Epidermal melanocyte (primary cell): ENCODE measurements around the gene ASRGL1.
"Not testable (repeated sequence)": the region's sequence is repeated elsewhere in the genome, so short reads cannot be mapped to it uniquely, and the experiment has no call there.

Source experiments
- DNase-seq: peaks from one replicate; pipeline ENCODE4 v3.0.0; 2011; ENCODE audit warnings: low spot score; ENCODE audit not compliant: insufficient read length

The ASRGL1 gene

DNA sequence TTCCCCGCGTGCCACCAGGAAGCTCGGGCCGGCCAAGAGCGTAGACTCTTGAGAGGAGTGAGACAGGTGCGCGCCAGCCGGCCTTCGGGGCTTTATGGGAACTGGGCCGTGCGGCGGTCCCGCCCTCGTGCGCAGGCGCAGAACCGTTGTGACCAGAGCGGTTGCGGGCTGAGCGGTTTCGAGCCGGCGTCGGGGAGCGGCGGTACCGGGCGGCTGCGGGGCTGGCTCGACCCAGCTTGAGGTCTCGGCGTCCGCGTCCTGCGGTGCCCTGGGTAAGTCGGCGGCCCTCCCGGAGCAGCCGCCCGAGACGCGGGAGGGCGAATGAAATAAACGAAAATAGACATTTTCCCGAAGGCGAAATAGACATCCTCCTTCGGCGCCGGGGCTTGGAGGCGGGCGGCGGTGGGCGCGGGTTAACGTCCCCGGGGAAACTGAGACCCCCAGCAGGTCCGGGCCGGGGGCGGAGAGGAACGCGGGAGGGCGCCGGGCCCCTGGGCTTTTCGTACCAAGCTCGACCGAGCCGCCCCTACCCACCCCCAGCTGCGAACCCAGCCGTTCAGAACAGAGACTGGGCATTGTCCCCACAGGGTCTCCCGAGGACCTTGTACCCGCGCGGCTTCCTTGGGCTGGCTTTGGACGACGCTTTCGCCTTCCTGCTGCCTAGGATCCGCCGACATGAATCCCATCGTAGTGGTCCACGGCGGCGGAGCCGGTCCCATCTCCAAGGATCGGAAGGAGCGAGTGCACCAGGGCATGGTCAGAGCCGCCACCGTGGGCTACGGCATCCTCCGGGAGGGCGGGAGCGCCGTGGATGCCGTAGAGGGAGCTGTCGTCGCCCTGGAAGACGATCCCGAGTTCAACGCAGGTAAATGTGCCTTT lies at the start of gene ASRGL1:
Gene ASRGL1, plus strand, starts transcription at position 146 of the 879 bp plus-strand sequence. Its CDS starts 530 bp downstream, at position 676.
- DNase-seq = peak; percentile 36

DNA sequence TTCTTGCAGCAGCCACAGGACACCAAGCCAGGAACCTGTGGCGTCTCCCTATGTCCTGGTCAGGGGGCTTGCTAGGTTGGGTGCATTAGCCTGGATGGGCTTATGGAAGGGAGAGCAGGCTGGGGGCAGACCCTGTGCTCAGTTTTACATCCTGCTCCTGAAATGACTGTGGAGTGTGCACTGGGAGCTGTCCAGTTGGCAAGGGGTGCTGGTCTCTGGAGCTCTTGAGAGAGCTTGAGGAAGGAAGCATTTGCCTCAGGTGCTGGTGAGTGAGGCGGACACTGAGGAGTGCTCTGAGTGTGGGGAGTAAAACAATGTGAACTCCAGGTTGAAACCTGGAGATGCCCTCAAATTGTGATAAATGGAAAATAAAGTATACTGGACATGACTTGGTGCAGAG lies 41.7 kb upstream of the ASRGL1 start:
- no peak for DNase-seq

DNA sequence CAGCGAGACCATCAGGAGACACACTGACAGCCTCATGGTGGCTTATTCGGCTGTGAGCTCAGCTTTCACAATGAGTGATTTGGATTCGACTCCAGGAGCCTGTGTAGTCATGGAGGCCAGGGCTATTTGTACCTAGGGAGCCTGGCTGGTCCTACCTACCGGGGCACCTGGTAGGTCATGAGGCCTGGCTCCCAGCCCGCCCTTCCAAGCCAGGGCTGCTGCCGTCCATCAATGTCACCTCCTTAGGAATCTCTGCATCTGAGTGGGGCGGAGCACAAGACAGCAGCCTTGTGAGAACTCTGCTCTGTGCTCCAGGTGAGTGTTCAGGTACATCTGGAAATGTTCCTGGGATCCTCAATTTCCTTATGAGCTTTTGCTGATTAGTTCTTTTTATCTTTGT lies 38.3 kb upstream of the ASRGL1 start, which contains the start of gene SCGB1D4:
Gene SCGB1D4, minus strand, starts transcription at position 101 of the 400 bp plus-strand sequence. Its CDS starts 65 bp downstream, at position 36.
- no peak for DNase-seq

DNA sequence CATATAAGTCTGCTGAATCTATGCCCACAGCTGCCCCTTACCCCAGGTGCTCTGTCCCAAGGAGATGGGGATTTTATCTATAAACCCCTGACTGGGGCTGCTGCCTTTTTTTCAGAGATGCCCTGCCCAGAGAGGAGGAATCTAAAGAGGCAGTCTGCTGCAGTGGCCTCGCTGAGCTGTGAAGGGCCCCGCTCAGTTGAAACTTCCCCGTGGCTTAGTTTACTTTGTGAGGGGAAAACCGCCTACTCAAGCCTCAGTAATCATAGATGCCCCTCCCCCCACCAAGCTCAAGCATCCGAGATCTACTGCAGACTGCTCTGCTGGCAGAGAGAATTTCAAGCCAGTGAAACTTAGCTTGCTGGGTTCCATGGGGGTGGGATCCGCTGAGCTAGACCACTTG lies 31.0 kb upstream of the ASRGL1 start:
- DNase-seq = no peak

DNA sequence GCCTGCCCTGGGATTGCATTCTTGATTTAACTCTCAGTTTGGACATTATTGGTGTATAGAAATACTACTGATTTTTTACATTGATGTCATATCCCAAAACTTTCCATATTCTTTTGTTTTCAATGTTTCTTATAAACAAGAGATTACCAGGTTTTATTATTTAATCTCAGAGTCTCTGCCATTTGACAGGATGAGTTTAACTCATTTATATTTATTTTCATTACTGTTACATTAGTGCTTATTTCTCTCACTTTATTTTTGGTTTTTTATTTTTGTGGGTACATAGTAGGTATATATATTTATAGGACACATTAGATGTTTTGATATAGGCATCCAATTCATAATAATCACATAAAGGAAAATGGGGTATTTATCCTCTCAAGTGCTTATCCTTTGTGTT lies 29.3 kb upstream of the ASRGL1 start:
- DNase-seq = no peak

DNA sequence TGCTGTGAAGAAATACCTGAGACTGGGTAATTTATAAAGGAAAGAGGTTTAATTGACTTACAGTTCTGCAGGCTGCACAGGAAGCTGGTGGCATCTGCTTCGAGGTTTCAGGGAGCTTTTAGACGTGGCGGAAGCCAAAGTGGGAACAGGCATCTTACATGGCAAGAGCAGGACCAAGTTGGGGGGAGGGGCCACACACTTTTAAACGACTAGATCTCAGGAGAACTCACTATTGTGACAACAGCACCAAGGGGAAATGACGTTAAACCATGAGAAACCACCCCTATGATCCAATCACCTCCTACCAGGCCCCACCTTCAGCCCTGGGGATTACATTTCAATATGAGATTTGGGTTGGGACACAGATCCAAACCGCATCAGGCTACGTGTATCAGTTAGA lies 27.3 kb upstream of the ASRGL1 start:
- no peak for DNase-seq

DNA sequence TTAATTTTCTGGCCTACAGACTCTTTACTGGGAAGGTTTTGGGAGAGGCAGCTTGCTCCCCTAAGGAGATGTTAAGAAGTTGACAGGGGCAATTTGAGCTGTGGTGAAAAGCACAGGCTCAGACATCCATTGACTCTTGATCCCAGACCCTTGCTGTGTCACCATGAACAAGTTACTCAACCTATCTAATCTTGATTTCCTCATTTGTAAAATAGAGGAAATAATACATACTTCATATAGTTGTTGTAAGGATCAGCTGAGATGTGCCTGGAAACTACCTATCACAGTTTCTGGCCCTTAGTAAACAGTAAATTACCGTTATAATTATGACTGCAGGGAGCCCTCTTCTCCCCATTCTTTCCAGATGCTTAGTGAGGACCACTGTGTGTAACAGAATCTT lies 21.8 kb upstream of the ASRGL1 start:
- DNase-seq = no peak

DNA sequence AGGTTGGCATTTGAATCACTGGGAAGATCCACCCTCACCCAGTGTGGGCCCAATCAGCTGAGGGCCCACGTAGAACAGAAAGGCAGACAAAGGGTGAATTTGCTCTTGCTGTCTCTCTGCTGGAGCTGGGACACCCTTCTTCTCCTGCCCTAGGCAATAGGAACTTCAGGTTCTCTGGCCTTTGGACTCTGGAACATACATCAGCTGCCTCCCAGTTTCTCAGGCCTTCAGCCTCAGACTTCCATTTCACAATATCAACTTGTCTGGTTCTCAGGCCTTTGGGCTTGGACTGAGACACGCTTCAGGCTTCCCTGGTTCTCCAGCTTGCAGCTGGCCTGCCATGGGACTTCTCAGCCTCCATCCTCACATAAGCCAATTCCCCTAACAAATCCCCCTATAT lies 14.7 kb upstream of the ASRGL1 start:
- DNase-seq = no peak

DNA sequence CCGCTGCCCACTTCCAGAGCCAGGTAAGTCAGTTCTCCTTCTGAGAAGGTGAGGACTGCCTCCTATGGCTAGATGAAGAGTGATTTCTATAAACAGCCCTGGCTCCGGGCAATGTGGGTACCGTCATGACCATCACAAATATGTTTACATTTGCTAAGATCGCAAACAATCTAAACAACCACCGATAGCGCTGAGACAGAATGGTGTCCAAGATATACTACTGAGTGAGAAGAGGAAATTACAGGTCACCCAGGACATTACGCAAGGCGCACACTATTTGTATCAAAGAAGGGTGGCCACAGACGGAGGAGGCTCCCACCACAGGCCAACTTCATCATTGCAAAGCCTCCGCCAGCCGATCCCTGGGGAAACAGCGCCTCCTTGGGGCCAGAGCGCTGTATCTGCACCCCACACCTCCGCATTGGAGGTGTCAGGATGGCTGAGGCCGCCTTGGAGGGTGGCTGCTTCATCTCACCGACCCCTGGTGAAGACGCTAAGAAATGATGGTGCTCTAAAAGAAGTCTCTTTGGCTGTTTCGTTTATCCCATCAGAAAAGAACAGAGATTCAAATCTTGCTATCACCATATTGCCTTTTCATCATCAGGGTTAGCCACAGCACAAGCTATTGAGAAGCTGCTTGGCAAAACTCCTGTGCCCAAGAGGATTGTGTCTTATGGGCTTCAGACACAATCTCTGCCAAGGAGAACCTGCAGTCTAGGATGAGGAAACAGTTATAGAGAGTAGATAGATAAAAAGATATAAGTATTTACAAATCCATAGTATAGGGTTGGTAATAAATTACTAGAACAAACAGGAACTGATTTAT lies 12.3 kb upstream of the ASRGL1 start:
- DNase-seq = no peak

DNA sequence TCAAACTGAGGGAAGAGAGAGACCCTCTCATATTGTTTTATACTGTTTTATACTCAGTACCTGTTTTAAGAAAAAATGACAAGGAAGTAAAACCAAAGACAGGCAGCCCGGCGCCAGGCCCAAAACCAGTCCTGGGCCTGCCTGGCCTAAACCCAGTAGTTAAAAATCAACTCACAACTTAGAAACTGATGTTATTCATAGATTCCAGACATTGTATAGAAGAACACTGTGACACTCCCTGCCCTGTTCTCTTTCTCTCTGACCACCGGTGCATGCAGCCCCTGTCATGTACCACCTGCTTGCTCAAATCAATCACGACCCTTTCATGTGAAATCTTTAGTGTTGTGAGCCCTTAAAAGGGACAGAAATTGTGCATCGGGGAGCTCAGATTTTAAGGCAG lies 11.5 kb upstream of the ASRGL1 start:
- not testable (repeated sequence) for DNase-seq

DNA sequence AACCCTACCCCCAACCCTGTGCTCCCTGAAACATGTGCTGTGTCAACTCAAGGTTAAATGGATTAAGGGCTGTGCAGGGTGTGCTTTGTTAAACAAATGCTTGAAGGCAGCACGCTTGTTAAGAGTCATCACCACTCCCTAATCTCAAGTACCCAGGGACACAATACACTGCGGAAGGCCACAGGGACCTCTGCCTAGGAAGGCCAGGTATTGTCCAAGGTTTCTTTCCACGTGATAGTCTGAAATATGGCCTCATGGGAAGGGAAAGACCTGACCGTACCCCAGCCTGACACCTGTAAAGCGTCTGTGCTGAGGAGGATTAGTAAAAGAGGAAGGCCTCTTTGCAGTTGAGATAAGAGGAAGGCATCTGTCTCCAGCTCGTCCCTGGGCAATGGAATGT lies 10.5 kb upstream of the ASRGL1 start:
- DNase-seq = not testable (repeated sequence)

DNA sequence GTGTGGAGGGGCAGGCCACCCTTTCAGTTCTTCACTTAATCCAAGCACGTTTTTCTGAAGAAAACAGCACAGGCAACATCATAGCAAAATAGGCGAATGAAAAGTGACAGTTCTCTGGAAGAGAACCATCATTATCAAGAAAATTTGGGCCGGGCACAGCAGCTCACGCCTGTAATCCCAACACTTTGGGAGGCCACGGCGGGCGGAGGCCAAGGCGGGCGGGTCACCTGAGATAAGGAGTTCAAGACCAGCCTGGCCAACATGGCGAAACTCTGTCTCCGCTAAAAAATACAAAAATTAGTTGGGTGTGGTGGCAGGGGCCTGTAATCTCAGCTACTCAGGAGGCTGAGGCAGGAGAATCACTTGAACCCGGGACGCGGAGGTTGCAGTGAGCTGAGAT lies 9.7 kb upstream of the ASRGL1 start:
- not testable (repeated sequence) for DNase-seq

DNA sequence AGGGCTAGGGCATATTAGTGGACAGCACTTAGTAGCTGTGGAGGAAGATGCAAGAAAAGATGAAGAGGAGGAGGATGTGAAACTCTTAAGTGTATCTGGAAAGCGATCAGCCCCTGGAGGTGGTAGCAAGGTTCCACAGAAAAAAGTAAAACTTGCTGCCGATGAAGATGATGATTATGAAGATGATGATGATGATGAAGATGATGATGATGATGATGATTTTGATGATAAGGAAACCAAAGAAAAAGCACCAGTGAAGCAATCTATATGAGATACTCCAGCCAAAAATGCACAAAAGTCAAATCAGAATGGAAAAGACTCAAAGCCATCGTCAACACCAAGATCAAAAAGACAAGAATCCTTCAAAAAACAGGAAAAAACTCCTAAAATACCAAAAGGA lies 6.0 kb upstream of the ASRGL1 start:
- not testable (repeated sequence) for DNase-seq

DNA sequence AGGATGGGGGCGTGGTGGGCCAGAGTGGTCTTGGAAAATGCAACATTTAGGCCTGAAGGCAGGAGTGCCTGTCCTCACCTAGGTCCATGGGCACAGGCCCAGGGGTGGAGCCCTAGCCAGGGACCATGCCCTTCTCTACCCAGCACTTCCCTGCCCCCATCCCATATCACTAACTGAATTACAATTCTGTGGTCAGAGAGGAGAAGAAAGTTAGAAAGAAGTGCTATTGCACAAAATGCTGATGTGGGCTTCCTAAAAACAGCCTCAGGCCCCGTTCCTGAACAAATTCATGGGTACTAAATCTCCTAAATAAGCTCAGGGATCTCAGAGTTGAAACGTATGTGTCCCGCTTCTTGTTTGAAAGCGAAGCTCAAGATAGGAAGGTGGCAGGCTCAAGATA lies 3.5 kb upstream of the ASRGL1 start:
- DNase-seq = no peak

DNA sequence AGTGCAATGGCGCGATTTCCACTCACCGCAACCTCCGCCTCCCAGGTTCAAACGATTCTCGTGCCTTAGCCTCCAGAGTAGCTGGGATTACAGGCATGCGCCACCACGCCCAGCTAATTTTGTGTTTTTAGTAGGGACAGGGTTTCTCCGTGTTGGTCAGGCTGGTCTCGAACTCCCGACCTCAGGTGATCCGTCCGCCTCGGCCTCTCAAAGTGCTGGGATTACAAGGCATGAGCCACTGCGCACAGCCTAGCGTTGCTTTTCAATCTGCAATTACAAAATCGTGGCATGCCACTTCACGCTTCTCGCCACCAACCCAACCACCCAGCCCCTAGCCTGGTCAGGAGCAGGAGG lies 322 bp upstream of the ASRGL1 start:
- DNase-seq = not testable (repeated sequence)

DNA sequence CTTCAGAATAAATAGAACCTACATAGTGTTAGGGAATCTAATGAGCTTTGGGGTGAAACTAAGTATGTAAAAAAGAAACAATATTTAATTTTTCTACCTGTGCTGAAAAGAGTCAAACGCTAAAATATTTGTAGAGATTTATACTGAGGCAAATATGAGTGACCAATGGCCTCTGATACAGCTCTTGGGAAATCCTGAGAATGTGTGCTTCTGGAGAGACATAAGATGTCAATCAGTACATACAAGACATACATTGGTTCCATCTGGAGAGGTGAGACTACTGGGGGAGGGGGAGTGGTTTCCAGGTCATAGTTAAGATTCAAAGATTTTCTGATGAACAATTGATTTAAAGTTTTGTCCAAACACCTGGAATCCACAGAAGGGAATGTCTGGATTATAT lies 970 bp downstream of the ASRGL1 start:
- no peak for DNase-seq

DNA sequence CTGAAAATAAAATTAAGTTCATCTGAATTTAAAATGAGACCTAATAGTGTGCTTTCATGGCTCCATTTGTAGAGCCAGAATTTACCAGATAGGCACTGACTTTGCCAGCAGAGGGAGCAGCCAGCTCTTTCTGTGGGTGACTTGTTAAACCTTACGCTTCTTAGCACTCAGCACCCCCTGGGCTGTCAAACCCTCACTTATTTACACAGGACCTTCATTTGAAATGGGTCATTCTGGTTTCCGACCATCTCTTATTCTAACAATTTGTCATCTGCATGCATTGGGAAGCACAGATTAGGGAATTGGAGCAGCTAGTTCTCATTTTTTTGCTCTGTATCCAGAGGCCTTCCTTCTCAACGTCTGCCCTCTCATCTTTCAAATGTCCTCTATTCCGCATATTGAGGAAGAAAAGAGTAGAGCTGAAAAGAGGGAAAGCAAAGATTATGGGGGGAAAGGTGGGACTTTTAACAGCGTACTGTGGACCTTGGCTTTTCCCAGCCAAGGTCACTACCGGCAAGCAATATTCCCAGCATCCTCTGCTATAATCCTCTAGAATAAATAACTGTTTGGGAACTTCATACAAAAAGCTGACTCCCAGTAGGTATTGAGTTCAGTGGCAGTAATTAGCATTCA lies 3.1 kb downstream of the ASRGL1 start:
- no peak for DNase-seq

DNA sequence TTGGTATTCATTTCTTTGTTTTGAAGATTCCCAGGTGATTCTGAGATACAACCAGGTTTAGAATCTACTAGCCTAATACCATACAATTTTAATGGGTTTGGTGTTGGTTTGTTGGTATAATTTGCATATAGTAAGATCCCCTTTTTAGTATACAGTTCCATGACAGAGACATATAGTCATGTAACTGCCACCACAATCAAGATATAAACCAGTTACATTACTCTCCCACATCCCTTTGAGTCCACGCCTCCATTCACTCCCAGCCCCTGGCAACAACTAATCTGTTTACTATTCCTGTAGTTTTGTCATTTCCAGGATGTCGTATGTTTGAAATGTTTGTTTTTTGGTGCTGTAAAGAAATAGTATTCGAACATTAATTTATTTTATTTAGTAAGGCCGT lies 4.3 kb downstream of the ASRGL1 start:
- no peak for DNase-seq

DNA sequence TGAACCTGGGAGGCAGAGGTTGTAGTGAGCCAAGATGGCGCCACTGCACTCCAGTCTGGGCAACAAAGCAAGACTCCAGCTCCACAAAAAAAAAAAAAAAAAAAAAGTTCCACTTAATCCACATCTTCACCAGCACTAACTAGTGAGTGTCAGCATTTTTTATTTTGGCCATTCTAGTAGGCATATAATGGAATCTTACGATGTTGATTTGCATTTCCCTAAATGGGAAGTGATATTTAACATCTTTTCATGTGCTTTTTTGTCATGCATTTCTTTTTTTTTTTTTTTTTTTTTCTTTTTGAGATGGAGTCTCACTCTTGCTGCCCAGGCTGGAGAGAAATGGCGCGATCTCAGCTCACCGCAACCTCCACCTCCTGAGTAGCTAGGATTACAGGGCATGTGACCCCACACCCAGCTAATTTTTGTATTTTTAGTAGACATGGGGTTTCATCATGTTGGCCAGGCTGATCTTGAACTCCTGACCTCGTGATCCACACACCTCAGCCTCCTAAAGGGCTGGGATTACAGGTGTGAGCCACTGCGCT lies 6.5 kb downstream of the ASRGL1 start:
- DNase-seq = not testable (repeated sequence)

DNA sequence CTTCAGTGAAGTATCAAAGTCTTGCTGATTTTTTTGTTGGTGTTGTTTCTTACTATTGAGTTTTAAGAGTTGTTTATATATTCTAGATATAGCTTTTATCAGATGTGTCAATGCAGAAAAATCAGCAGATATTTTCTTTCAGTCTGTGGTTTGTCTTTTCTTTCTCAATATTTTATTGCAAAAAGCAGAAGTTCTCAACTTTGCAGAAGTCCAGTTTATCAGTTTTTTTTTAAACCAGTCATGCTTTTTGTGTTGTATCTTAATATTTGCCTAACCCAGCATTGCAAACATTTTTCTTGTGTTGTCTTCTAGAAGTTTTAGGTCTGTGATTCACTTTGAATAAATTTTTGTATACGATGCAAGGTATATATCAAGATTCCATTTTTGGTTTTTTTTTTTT lies 7.0 kb downstream of the ASRGL1 start:
- DNase-seq = no peak

DNA sequence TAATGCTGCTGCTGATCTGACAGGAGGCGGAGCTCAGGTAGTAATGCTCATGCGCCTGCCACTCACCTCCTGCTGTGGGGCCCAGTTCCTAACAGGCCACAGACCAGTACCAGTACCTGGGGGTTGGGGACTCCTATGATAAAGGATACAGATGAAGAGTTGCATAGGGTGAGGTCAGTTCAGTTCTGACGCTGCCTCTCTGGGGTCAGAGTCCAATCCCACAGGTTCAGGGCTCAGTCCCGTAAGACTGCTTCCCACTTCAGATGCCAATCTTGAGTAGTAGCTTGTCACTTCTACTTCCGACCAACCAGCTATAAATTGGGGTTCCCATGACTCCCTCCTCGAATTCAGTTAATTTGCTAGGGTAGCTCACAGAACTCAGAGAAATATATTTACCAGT lies 8.6 kb downstream of the ASRGL1 start:
- DNase-seq = no peak
